ENCODE data around the gene ZDHHC1.

Gene ZDHHC1

GRCh38 chr16:67447508-67448076 is 31.3 kb upstream of the ZDHHC1 start:
- no peak for DNase-seq (ENCODE audit: low spot score)

DNA sequence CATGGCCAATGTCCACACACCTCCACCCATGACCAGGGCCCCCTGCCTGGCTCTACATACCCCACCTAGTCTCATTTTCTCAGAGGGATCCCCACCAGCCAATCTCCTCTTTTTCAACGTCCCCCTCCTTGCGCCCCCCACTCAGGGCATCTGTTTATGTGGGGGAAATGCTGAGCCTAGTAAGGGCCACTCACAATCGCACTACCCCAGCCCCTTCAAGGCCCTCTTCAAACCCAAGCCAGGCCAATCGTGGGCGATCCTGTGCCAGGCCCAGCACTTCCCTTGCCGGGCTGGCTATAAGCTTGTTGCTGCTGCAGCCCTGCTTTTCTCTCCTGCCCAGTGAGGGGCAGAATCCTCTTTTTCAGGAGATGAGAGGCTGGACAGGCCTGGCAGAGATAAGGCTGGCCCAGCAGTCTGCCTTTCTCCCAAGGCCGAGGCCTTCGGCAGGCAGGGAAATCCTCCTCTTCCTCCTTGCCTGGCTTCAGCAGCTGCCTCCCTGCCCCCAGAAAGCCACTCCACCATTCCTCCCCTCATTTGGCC is 30.8 kb upstream of the ZDHHC1 start:
- no peak for DNase-seq (ENCODE audit: low spot score)

- no peak for DNase-seq (ENCODE audit: low spot score)
Measured at GRCh38 chr16:67445913-67446907, 29.9 kb upstream of the ZDHHC1 start.

- DNase-seq (ENCODE audit: low spot score): no peak
Measured at GRCh38 chr16:67445441-67445912, 29.2 kb upstream of the ZDHHC1 start.

DNA sequence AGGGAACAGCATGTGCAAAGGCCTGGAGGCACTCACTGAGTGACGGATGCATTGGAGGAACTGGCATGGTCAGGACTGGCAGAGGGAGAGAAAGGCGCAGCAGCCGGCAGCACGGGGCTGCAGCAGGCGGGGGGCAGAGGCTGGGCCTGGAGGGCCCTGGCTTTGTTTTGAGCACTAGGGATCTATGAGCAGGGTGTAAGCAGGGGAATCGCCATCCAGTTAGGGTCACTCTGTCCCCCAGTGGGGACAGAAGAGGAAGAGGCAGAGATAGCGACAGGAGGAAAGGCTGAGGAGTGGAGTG is 28.8 kb upstream of the ZDHHC1 start:
- DNase-seq (ENCODE audit: low spot score): no peak

GRCh38 chr16:67444259-67445125 is 28.2 kb upstream of the ZDHHC1 start:
- DNase-seq (ENCODE audit: low spot score): no peak

GRCh38 chr16:67443265-67443664 is 27.0 kb upstream of the ZDHHC1 start:
- no peak for DNase-seq (ENCODE audit: low spot score)

GRCh38 chr16:67442581-67443255 is 26.4 kb upstream of the ZDHHC1 start:
- no peak for DNase-seq (ENCODE audit: low spot score)

DNA sequence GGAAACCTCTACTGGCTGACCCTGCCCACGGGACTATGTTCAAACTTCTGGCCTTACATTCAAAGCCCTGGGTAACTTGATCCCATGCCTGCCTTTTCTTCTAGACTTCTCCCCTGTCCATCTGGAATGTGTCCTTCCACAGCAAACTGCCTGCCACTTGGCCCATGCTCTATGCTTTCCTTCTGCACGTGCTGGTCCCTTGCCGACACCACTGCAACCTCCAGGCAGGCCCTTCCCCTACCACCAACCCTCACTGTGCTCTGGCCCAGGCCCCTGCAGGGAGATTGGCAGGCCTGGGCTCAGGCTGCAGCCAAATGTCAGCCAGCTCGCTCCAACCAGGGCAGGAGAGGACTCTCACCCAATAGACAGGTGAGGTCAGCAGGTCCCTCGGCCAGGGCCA is 25.6 kb upstream of the ZDHHC1 start:
- DNase-seq (ENCODE audit: low spot score): no peak

- peak; percentile 76 for DNase-seq (ENCODE audit: low spot score)
Measured at GRCh38 chr16:67441271-67441753, 25.0 kb upstream of the ZDHHC1 start.

DNA sequence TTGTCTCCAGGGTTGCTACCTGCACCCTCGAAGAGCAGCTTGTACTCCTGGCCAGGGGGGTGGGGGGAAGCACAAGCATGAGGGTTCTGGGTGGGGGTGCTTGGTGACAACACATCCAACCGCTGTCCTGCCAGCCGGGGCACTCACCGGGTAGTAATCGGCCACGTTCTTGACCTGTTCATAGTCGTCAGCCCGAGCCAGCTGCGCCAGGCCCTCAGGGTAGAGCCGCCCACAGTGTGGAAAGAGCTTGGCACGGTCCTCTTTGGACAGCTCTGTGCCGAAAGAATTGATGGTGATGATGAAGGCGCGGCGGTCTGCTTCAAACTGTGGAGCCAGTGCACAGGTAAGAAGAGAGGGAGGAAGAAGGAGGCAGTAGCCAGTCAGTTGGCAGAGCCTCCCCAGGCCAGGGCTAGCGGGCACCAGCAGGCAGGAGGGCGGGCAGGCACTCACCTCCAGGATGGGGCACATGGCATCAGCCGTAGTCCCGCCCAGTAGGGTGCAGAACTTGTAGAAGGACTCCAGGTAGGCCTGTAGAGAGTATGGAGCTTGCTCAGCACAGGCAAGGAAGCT is 22.6 kb upstream of the ZDHHC1 start:
- no peak for DNase-seq (ENCODE audit: low spot score)

DNA sequence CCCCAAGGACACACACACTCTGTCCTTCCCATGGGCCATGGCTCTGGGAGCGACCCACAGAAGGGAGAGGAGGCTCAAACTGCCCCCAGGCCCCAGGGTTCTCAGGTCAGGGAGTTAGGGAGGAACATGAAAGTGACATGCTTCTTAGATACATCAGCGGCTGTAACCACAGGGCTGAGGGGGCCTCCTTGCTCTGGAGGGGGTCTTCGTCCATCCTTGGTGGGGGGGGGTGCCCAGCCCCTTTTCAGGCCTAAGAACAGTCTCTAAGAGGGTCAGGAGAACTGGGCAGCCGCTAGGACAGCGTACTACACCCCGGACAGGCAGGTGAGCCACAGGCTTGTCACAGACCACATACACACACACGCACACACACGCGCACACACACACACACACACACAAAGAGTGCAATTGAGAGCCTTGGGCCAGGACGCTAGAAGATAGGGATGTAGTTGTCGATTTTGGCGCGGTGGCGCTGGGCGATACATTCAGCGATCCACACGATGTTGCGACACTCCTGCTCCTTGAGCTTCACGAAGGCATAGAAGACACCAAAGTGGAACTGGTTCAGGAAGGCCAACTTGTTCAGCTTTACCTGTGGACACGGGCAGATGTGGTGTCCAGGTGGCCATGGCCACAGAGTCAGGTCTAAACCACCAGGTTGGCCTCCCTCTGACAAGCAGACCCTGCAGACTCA is 22.0 kb upstream of the ZDHHC1 start:
- no peak for DNase-seq (ENCODE audit: low spot score)

DNA sequence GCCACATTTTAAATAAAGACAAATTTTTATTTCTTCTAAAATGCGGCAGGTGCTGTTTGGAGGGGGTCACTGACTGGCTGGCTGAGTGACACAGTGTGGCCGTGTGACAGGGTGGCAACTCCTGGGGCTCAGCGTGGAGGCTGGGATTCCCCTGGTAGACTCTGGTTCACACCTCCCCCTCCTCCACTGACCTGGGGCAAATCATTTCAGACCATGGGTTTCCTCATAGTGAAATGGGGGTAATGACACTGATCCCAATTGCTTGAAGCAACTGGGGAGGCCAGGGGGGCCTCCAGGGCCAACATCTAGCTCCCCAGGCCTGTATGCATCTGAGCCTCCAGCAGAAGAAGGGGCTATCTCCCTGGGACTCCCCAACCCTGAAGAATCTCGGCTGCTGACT is 21.2 kb upstream of the ZDHHC1 start:
- DNase-seq (ENCODE audit: low spot score): no peak

GRCh38 chr16:67436640-67437193 is 20.4 kb upstream of the ZDHHC1 start:
- DNase-seq (ENCODE audit: low spot score): no peak

GRCh38 chr16:67435758-67436164 is 19.5 kb upstream of the ZDHHC1 start:
- DNase-seq (ENCODE audit: low spot score): no peak

- no peak for DNase-seq (ENCODE audit: low spot score)
Measured at GRCh38 chr16:67433131-67433719, 16.9 kb upstream of the ZDHHC1 start.

GRCh38 chr16:67432506-67432890 is 16.2 kb upstream of the ZDHHC1 start:
- no peak for DNase-seq (ENCODE audit: low spot score)

DNA sequence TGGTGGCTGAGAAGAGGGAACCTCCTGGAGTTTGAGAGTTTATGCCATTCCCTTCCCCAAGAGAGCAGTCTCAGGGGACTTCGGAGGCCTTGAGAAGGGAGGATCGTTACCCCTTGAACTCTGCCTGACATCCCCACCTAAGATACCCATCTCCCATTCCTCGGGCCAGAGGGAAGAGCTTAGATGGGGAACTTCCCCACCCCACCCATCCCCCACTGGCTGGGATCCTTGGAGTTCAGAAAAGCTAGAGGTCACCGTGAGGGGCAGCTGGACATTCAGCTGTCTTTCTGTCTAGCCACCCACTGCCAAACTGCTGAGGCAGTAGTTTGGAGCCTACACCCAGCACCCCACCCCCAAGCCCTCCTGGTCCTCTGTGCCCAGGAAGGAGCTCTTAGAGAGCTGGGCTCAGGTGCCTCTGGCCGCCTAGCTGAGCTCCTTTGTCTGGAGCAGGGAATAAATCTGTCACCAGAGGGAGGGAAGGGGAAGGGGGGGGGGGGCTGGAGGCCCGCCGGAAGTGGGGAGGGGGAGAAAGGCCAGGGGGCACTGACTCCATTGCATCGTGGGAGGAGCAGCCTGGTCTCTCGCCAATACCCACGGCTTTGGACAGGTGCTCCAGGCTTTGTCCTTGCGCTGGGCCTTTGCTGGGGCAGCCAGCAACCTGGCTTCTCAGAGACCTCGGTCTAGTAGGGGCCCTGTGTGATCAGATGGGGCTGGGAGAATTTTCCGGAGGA is 15.7 kb upstream of the ZDHHC1 start:
- no peak for DNase-seq (ENCODE audit: low spot score)
